ENCODE data around the gene GNA15.

DNA sequence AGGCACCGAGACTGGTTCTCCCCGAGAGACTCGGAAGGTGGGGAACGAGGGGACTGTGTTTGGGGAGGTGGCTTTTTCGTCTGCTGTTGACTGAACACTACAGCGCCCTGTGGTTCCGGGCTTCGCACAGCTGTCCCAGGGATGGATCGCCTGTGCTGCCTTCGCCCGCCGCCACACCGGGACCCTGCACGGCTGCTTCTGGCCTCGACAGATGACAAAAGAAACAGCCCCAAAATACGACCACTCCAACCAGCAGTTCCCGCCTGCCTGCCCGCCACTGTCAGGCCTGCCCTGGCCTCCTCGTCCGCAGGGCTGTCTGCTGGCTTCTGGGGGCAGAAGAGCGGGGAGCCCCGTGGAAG lies 13.3 kb upstream of the GNA15 start:
- TF ChIP-seq EZH2 (IDR thresholded peaks at IDR 0.05; ENCODE audit: low read depth, low read length, severe bottlenecking) = no peak
- TF ChIP-seq, protein P1, sequence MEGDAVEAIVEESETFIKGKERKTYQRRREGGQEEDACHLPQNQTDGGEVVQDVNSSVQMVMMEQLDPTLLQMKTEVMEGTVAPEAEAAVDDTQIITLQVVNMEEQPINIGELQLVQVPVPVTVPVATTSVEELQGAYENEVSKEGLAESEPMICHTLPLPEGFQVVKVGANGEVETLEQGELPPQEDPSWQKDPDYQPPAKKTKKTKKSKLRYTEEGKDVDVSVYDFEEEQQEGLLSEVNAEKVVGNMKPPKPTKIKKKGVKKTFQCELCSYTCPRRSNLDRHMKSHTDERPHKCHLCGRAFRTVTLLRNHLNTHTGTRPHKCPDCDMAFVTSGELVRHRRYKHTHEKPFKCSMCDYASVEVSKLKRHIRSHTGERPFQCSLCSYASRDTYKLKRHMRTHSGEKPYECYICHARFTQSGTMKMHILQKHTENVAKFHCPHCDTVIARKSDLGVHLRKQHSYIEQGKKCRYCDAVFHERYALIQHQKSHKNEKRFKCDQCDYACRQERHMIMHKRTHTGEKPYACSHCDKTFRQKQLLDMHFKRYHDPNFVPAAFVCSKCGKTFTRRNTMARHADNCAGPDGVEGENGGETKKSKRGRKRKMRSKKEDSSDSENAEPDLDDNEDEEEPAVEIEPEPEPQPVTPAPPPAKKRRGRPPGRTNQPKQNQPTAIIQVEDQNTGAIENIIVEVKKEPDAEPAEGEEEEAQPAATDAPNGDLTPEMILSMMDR (IDR thresholded peaks at IDR 0.05; ENCODE audit: control extremely low read depth in 1 of 3, insufficient read depth in 1 of 3, low read depth in 1 of 3, low read length in 3 of 3) = no peak
- TF ChIP-seq, protein P2, sequence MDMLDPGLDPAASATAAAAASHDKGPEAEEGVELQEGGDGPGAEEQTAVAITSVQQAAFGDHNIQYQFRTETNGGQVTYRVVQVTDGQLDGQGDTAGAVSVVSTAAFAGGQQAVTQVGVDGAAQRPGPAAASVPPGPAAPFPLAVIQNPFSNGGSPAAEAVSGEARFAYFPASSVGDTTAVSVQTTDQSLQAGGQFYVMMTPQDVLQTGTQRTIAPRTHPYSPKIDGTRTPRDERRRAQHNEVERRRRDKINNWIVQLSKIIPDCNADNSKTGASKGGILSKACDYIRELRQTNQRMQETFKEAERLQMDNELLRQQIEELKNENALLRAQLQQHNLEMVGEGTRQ (IDR thresholded peaks at IDR 0.05; ENCODE audit: low read length) = no peak
